Activated gamma-delta T cell (primary cell): Measurements from ENCODE around the gene MINAR1.

Source experiments
- DNase-seq: peaks from one replicate; lab custom pipeline; 2025; lab: John Stamatoyannopoulos, UW

The MINAR1 gene

GRCh38 chr15:79463781-79464270 is 31.7 kb downstream of the MINAR1 start:
- DNase-seq, result no peak

DNA sequence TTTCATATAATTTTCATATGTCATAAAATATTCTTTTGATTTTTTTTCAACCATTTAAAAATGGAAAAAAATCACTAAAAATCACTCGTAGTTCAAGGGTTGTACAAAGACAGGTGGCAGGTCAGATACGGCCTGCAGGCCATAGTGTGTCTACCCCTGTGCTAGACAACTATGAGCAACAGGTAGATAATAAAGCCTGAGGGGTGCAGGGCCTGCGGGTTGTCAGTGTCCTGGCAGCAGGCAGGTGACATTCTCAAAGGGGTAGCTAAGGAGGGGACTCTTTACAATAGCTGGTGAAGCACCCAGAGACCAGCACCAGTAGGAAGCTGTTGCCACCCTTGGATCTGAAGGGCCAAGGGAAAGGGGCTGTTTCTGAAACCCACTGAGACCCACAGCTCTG is 34.4 kb downstream of the MINAR1 start:
- no peak for DNase-seq

DNA sequence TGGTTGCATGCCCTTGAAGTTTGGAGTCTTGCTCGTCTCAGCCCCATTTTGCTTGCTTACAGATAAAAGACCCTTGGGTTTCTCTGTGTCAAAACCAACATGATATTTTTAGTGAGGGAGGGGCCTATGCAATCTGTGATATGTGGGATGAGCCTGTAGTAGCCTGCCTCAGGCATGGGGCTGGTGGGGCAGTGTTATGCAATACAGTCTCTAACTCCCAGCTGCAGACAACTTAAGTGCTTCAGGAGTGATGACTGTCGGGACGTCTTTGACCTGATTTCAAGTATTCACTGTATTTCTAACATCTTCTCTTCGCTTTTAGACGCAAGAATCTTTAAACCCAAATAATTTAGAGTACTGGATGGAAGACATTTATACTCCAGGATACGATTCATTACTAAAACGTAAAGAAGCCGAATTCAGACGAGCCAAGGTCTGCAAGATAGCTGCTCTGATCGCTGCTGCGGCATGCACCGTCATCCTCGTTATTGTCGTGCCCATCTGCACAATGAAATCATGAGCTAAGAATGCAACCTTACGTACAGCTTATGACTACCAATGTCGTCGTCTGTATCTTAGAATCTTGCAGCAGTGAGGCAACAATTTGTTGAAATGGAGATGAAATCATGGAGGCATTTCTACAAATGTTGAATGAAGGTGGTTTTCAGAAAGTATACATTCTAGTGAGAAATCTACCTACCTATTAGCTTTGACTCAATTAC is 35.9 kb downstream of the MINAR1 start:
- DNase-seq, result no peak

DNA sequence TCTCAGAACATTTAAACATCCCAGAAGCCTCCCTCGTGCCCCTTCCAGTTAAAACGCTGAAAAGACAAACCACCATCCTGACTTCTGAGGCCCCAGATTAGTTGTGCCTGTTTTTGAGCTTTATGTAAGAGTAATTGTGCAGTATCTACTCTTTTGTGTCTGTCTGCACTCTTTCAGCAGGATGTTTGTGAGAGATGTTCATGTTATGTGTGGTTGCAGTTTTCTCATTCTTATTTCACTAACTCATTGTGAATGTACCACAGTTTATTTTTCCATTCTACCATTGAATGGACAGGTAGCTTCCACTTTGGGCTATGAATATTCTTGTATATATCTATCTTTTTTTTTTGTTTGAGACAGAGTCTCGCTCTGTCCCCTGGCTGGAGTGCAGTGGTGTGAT is 40.3 kb downstream of the MINAR1 start:
- no peak for DNase-seq

DNA sequence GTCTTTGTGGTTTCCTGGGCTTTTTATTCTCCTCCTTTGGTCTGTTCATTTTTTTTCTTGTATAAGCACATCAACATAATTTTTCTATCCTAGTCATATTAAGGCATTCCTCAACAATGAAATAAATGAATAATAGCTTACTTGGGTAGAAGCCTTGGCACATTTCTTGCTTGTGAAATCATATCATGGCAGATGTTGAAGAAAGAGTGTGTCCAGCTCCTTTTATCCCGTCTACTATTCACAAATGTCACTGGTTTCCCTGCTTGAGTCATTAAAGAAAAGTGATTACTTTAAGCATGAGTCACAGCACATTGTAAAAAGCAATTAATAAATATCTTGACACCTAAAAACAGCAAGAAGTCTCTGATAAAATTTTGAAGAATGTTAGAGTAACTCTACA is 42.1 kb downstream of the MINAR1 start:
- no peak for DNase-seq

- DNase-seq, result no peak
Measured at GRCh38 chr15:79475306-79475705, 43.2 kb downstream of the MINAR1 start.

GRCh38 chr15:79478108-79478507 is 46.0 kb downstream of the MINAR1 start:
- no peak for DNase-seq

DNA sequence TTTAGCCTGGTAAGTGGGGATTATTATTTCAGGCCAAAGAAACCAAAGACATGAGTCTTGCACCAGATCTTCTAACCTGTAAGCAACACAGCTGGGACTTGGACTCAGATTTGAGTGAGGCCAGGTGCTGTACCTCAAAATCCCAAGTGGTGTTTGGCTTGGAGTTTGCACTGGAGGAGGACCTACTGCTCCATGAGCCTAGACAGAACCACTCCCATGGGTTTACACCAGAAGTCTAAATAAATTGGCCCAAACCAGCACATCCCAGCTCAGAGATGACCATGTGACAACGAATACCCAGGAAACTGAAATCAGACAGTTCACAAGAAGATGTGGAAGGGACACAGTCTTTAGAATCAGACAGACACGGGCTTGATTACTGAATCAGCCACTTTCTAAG is 47.5 kb downstream of the MINAR1 start:
- no peak for DNase-seq

GRCh38 chr15:79481793-79482192 is 49.7 kb downstream of the MINAR1 start:
- DNase-seq, result no peak
